Gastrocnemius medialis (tissue), 4 donors: Measurements from ENCODE around the gene TMPRSS2. TPM values are rescaled to one million over a fixed set of nuclear protein-coding genes. Genes with fewer than 3 reads are reported as not detected.
"Not testable (repeated sequence)": the region's sequence is repeated elsewhere in the genome, so short reads cannot be mapped to it uniquely, and the experiment has no call there.

Source experiments
- ATAC-seq, 2 donors: fragments of 150-250 bp; one replicate each; pipeline ENCODE4 v1.9.1; 2016
- DNase-seq, 2 donors: peaks; one replicate each; pipeline ENCODE4 v3.0.0-alpha.2; 2019
- H3K27ac ChIP-seq, 4 donors: fragments of 200-600 bp; sonication (generic); 1 replicate in 1 of 4; 2 replicates in 3 of 4; pipeline ENCODE4 v1.5.1; 2016 to 2018; ENCODE audit warnings: mild to moderate bottlenecking in 2 of 4, moderate library complexity in 1 of 4
- H3K27me3 ChIP-seq, 3 donors: fragments of 200-600 bp; sonication (generic) in 2 of 3; 1 replicate in 1 of 3; 2 replicates in 2 of 3; pipeline versions ENCODE4 v1.5.1 to v1.6.0; 2016 to 2019; ENCODE audit warnings: mild to moderate bottlenecking in 1 of 3, moderate library complexity in 1 of 3
- H3K36me3 ChIP-seq, 2 donors: fragments of 200-600 bp; sonication (generic) in 1 of 2; one replicate each; pipeline ENCODE4 v1.5.1; 2017 to 2018
- H3K4me1 ChIP-seq, 2 donors: fragments of 200-600 bp; sonication (generic) in 1 of 2; one replicate each; pipeline ENCODE4 v1.5.1; 2016 to 2017; ENCODE audit warnings: mild to moderate bottlenecking in 2 of 2
- H3K4me3 ChIP-seq, 4 donors: fragments of 200-600 bp; sonication (generic) in 3 of 4; 1 replicate in 1 of 4; 2 replicates in 3 of 4; pipeline ENCODE4 v1.5.1; 2016 to 2019; ENCODE audit warnings: mild to moderate bottlenecking in 2 of 4
- H3K9me3 ChIP-seq, 3 donors: fragments of 200-600 bp; sonication (generic) in 2 of 3; 1 replicate in 1 of 3; 2 replicates in 2 of 3; pipeline ENCODE4 v1.5.1; 2016 to 2019
- CTCF ChIP-seq, 5 experiments: fragments of 450-650 bp in 3 of 5; fragments of 200-600 bp in 2 of 5; sonication (generic) in 2 of 5; IDR thresholded peaks in 4 of 5; conservative IDR thresholded peaks in 1 of 5; 1 replicate in 4 of 5; 2 replicates in 1 of 5; pipeline ENCODE4 v1.5.1; 2016 to 2019; ENCODE audit warnings: antibody characterized with exemption in 5 of 5, mild to moderate bottlenecking in 3 of 5, moderate library complexity in 3 of 5
- POLR2A ChIP-seq, 2 donors: fragments of 450-650 bp; IDR thresholded peaks; one replicate each; pipeline ENCODE4 v1.6.1; 2017; ENCODE audit warnings: antibody characterized with exemption in 2 of 2, mild to moderate bottlenecking in 2 of 2, moderate library complexity in 2 of 2
- in situ Hi-C, 4 donors: fragments of 200-750 bp; cut with MboI; loops; one replicate each; pipeline versions ENCODE4 v1.15.0 to v1.8.0; 2017; ENCODE audit warnings: low sequenced_read_pairs in 4 of 4
- intact Hi-C: fragments of 100-400 bp; cut with DNase I; formaldehyde crosslinking; loops from one replicate; pipeline ENCODE4 v1.15.1; 2023; ENCODE audit warnings: low total_unique reads
- total RNA-seq, 4 donors: library from RNA; depleted of rRNA; stranded (reverse); fragments of >200 nt; gene quantifications; one replicate each; pipeline versions ENCODE4 v1.1.0 to v1.2.3, GENCODE V29; 2016

The TMPRSS2 gene
- total RNA-seq, 4 donors from 2014 or later: 0.09 to 1.2 TPM; not detected in 2

- Histone ChIP-seq H3K9me3 (no peaks in the 10 kb centered on the region), H3K4me1 (peaks cover 0 to 6% of the 10 kb centered on the region in 2 donors), H3K36me3 (no peaks in the 10 kb centered on the region), H3K27ac (peak overlapping the region in 1 of 4 donors; percentile 20), H3K4me3 (no peak overlapping the region), H3K27me3 (peaks cover 2 to 9% (median 7%) of the 10 kb centered on the region in 3 donors)
- TF ChIP-seq POLR2A (IDR thresholded peaks at IDR 0.05) (no peak), CTCF (IDR thresholded peaks at IDR 0.05 in 4 of 5, conservative IDR thresholded peaks at IDR 0.05 in 1 of 5) (no peak)
- ATAC-seq (no peak), DNase-seq (no peak)
- intact Hi-C loops: no loop called here
- in situ Hi-C loops: no loop called here
These were observed 85.2 kb downstream of the TMPRSS2 start for GRCh38 chr21:41422546-41423304.

- in situ Hi-C loops, H3K36me3 ChIP-seq, ATAC-seq, H3K27me3 ChIP-seq, H3K4me1 ChIP-seq, intact Hi-C loops, H3K9me3 ChIP-seq, DNase-seq: not testable (repeated sequence)
- peak overlapping the region; percentile 58 to 80 (median 72) for H3K4me3 ChIP-seq
- H3K27ac ChIP-seq: peak overlapping the region; percentile 74 to 81 (median 76)
These were observed 87.0 kb downstream of the TMPRSS2 start for GRCh38 chr21:41420998-41421397.

DNA sequence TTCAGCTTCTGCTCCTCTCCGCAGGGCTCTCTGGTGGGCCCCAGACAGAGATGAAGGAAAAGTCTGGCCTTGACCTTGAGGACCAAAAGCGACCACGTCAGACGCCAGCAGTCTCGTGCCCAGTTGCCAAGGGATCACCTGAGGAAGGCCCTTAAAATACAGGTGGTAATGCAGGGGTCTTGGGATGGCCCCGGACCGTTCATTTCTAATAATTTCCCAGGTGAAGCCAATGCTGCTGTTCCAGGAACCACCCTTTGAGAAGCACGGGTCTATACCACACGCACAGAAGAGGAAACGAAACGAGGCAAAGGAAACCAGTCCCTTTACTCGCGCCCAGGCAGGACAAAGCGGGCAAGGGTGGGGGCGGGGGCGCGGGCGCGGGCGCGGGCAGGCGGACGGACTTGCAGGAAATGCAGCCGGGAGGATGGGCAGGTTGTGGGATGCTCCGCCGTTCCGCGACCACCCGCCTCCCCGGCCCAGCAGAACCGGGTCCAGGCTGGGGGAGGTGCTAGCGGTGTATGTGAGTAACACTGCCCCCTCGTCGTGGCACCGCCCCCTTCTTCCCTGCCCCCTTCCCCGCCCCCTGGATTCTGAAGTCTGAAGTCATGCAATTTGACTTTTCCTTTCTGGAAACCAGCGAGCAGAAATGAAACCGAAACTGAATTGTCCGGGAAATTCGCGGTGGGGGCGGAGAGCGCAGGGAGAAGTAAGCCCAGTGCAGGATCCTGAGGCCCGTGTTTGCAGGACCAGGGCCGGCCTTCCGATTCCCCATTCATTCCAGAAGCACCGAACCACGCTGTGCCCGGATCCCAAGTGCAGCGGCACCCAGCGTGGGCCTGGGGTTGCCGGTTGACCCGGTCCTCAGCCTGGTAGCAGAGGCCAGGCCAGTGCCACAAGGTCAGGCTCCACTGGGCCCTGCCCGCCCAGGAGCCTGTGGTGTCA lies 87.8 kb downstream of the TMPRSS2 start:
- DNase-seq (peak; percentile 52 to 60), ATAC-seq (peak; percentile 87 to 94)
- Histone ChIP-seq H3K9me3 (no peaks in the 10 kb centered on the region), H3K27ac (peak overlapping the region; percentile 74 to 81 (median 76)), H3K36me3 (no peaks in the 10 kb centered on the region), H3K27me3 (no peaks in the 10 kb centered on the region), H3K4me1 (no peaks in the 10 kb centered on the region), H3K4me3 (peak overlapping the region; percentile 58 to 80 (median 72))
- intact Hi-C loops: no loop called here
- in situ Hi-C loops: no loop called here
- TF ChIP-seq POLR2A (IDR thresholded peaks at IDR 0.05): peak in 1 of 2 donors; percentile 35
- TF ChIP-seq CTCF (IDR thresholded peaks at IDR 0.05 in 4 of 5, conservative IDR thresholded peaks at IDR 0.05 in 1 of 5): no peak

DNA sequence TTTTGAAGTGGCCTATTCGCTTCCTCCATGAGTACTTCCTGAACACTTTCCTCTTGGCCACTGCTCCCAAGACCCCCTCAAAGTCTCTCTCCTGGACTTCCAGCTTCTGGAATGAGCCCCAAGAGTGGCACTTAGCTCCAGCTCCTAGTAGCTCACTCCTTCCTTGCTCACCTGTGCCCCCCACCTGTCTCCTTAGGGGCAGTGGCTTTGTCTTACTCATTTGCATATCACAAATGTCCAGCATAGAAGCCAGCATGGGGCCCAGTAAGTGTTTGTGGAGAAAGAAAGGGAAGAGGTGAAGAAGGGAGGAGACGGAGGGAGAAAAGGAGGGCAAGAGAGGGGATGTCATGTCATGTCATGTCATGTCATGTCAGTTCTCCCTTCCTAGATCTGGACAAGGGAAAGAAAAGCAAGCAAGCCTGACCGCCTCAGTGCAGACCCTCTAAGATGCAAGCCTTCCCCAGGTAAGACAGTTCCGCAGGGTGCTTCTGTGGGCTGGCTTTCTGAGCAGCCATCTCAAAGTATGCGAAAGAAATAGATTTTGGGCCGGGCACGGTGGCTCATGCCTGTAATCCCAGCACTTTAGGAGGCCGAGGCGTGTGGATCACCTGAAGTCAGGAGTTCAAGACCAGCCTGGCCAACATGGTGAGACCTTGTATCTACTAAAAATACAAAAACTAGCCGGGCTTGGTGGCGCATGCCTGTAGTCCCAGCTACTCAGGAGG lies 88.8 kb downstream of the TMPRSS2 start:
- no peak for ATAC-seq
- intact Hi-C loops: no loop called here
- in situ Hi-C loops: no loop called here
- H3K4me1 ChIP-seq: no peaks in the 10 kb centered on the region
- H3K9me3 ChIP-seq: no peaks in the 10 kb centered on the region
- no peak overlapping the region for H3K4me3 ChIP-seq
- TF ChIP-seq POLR2A (IDR thresholded peaks at IDR 0.05) (no peak), CTCF (IDR thresholded peaks at IDR 0.05 in 4 of 5, conservative IDR thresholded peaks at IDR 0.05 in 1 of 5) (no peak)
- no peak for DNase-seq
- peak overlapping the region in 3 of 4 donors; percentile 76 to 81 (median 77) for H3K27ac ChIP-seq
- no peaks in the 10 kb centered on the region for H3K27me3 ChIP-seq
- H3K36me3 ChIP-seq: no peaks in the 10 kb centered on the region
